Measurements from ENCODE around the gene KIAA1328. TPM values are rescaled to one million over a fixed set of nuclear protein-coding genes. Genes with fewer than 3 reads are reported as not detected.

KIAA1328 gene
- total RNA-seq, 2 donors from 2014 or later, result 14.4 to 22.7 TPM

- Histone ChIP-seq H3K4me1 (ENCODE audit: control insufficient read depth in 1 of 2, low read depth in 2 of 2) (no peaks in the 10 kb centered on the region), H3K36me3 (no peaks in the 10 kb centered on the region), H3K27ac (no peak overlapping the region), H3K27me3 (replicated peaks; ENCODE audit: insufficient read depth) (no peaks in the 10 kb centered on the region), H3K9me3 (no peaks in the 10 kb centered on the region), H3K4me3 (no peak overlapping the region)
- ATAC-seq (ENCODE audit: insufficient number of reproducible peaks, low FRiP score, low read depth) (no peak), DNase-seq (ENCODE audit: low spot score) (no peak)
- TF ChIP-seq CTCF (IDR thresholded peaks at IDR 0.05), result no peak
Measured at GRCh38 chr18:37182340-37183135, 353.6 kb downstream of the KIAA1328 start.

- no peak for TF ChIP-seq CTCF (IDR thresholded peaks at IDR 0.05)
- Histone ChIP-seq H3K4me1 (ENCODE audit: control insufficient read depth in 1 of 2, low read depth in 2 of 2) (no peaks in the 10 kb centered on the region), H3K27me3 (replicated peaks; ENCODE audit: insufficient read depth) (no peaks in the 10 kb centered on the region), H3K27ac (no peak overlapping the region), H3K9me3 (no peaks in the 10 kb centered on the region), H3K4me3 (no peak overlapping the region), H3K36me3 (no peaks in the 10 kb centered on the region)
- DNase-seq (ENCODE audit: low spot score), result no peak
- ATAC-seq (ENCODE audit: insufficient number of reproducible peaks, low FRiP score, low read depth), result no peak
Measured at GRCh38 chr18:37184209-37184868, 355.4 kb downstream of the KIAA1328 start.

- Histone ChIP-seq H3K27me3 (replicated peaks; ENCODE audit: insufficient read depth) (no peaks in the 10 kb centered on the region), H3K4me3 (no peak overlapping the region), H3K36me3 (no peaks in the 10 kb centered on the region), H3K27ac (no peak overlapping the region), H3K9me3 (no peaks in the 10 kb centered on the region), H3K4me1 (ENCODE audit: control insufficient read depth in 1 of 2, low read depth in 2 of 2) (no peaks in the 10 kb centered on the region)
- TF ChIP-seq CTCF (IDR thresholded peaks at IDR 0.05), result no peak
- DNase-seq (ENCODE audit: low spot score) (no peak), ATAC-seq (ENCODE audit: insufficient number of reproducible peaks, low FRiP score, low read depth) (no peak)
Measured at GRCh38 chr18:37188016-37188791, 359.3 kb downstream of the KIAA1328 start.

GRCh38 chr18:37199741-37200140 is 370.8 kb downstream of the KIAA1328 start:
- Histone ChIP-seq H3K9me3 (peaks cover 4% of the 10 kb centered on the region), H3K4me1 (ENCODE audit: control insufficient read depth in 1 of 2, low read depth in 2 of 2) (no peaks in the 10 kb centered on the region), H3K36me3 (no peaks in the 10 kb centered on the region), H3K4me3 (no peak overlapping the region), H3K27me3 (replicated peaks; ENCODE audit: insufficient read depth) (no peaks in the 10 kb centered on the region), H3K27ac (no peak overlapping the region)
- no peak for TF ChIP-seq CTCF (IDR thresholded peaks at IDR 0.05)
- no peak for ATAC-seq (ENCODE audit: insufficient number of reproducible peaks, low FRiP score, low read depth)
- DNase-seq (ENCODE audit: low spot score), result no peak

GRCh38 chr18:37207343-37207742 is 378.4 kb downstream of the KIAA1328 start:
- no peaks in the 10 kb centered on the region for H3K36me3 ChIP-seq
- no peak overlapping the region for H3K4me3 ChIP-seq
- no peak overlapping the region for H3K27ac ChIP-seq
- no peak for ATAC-seq (ENCODE audit: insufficient number of reproducible peaks, low FRiP score, low read depth)
- H3K27me3 ChIP-seq (replicated peaks; ENCODE audit: insufficient read depth), result no peaks in the 10 kb centered on the region
- no peaks in the 10 kb centered on the region for H3K4me1 ChIP-seq (ENCODE audit: control insufficient read depth in 1 of 2, low read depth in 2 of 2)
- no peak for TF ChIP-seq CTCF (IDR thresholded peaks at IDR 0.05)
- peaks cover 4% of the 10 kb centered on the region for H3K9me3 ChIP-seq
- no peak for DNase-seq (ENCODE audit: low spot score)
